ENCODE measurements around the gene BTBD9.

BTBD9 gene

GRCh38 chr6:38671885-38672467 lies 32.2 kb upstream of the BTBD9 start:
- no peak for TF ChIP-seq POLR2A (IDR thresholded peaks at IDR 0.05; ENCODE audit: low read length)
- no peak for TF ChIP-seq GATA1 (IDR thresholded peaks at IDR 0.05; ENCODE audit: low read depth, low read length)
- DNase-seq: peak; percentile 41 to 62

GRCh38 chr6:38658418-38659167 lies 18.9 kb upstream of the BTBD9 start:
- DNase-seq: no peak
- TF ChIP-seq GATA1 (IDR thresholded peaks at IDR 0.05; ENCODE audit: low read depth, low read length): no peak
- no peak for TF ChIP-seq POLR2A (IDR thresholded peaks at IDR 0.05; ENCODE audit: low read length)

- no peak for DNase-seq
- TF ChIP-seq POLR2A (IDR thresholded peaks at IDR 0.05; ENCODE audit: low read length) (no peak), GATA1 (IDR thresholded peaks at IDR 0.05; ENCODE audit: low read depth, low read length) (no peak)
These were observed 17.2 kb upstream of the BTBD9 start for GRCh38 chr6:38656896-38657295.

GRCh38 chr6:38654263-38654662 lies 14.5 kb upstream of the BTBD9 start:
- DNase-seq: no peak
- TF ChIP-seq POLR2A (IDR thresholded peaks at IDR 0.05; ENCODE audit: low read length) (no peak), GATA1 (IDR thresholded peaks at IDR 0.05; ENCODE audit: low read depth, low read length) (no peak)

GRCh38 chr6:38651121-38651784 lies 11.5 kb upstream of the BTBD9 start:
- TF ChIP-seq GATA1 (IDR thresholded peaks at IDR 0.05; ENCODE audit: low read depth, low read length) (no peak), POLR2A (IDR thresholded peaks at IDR 0.05; ENCODE audit: low read length) (no peak)
- DNase-seq: no peak

- DNase-seq: no peak
- TF ChIP-seq GATA1 (IDR thresholded peaks at IDR 0.05; ENCODE audit: low read depth, low read length) (no peak), POLR2A (IDR thresholded peaks at IDR 0.05; ENCODE audit: low read length) (no peak)
These were observed 10.6 kb upstream of the BTBD9 start for GRCh38 chr6:38650207-38650752.

- no peak for TF ChIP-seq GATA1 (IDR thresholded peaks at IDR 0.05; ENCODE audit: low read depth, low read length)
- TF ChIP-seq POLR2A (IDR thresholded peaks at IDR 0.05; ENCODE audit: low read length): no peak
- DNase-seq: no peak
These were observed 10.0 kb upstream of the BTBD9 start for GRCh38 chr6:38649744-38650143.

GRCh38 chr6:38648629-38649028 lies 8.9 kb upstream of the BTBD9 start:
- DNase-seq: no peak
- TF ChIP-seq GATA1 (IDR thresholded peaks at IDR 0.05; ENCODE audit: low read depth, low read length) (no peak), POLR2A (IDR thresholded peaks at IDR 0.05; ENCODE audit: low read length) (no peak)

GRCh38 chr6:38646166-38646878 lies 6.6 kb upstream of the BTBD9 start:
- TF ChIP-seq GATA1 (IDR thresholded peaks at IDR 0.05; ENCODE audit: low read depth, low read length) (no peak), POLR2A (IDR thresholded peaks at IDR 0.05; ENCODE audit: low read length) (no peak)

GRCh38 chr6:38644951-38645350 lies 5.2 kb upstream of the BTBD9 start:
- no peak for TF ChIP-seq GATA1 (IDR thresholded peaks at IDR 0.05; ENCODE audit: low read depth, low read length)
- no peak for TF ChIP-seq POLR2A (IDR thresholded peaks at IDR 0.05; ENCODE audit: low read length)

More at GRCh38 chr6:38646166-38646878, 6.6 kb upstream of the BTBD9 start:
- no peak for DNase-seq

GRCh38 chr6:38640216-38640909 lies 634 bp upstream of the BTBD9 start:
- no peak for DNase-seq
- TF ChIP-seq POLR2A (IDR thresholded peaks at IDR 0.05; ENCODE audit: low read length) (peak; percentile 5), GATA1 (IDR thresholded peaks at IDR 0.05; ENCODE audit: low read depth, low read length) (no peak)

More at GRCh38 chr6:38644951-38645350, 5.2 kb upstream of the BTBD9 start:
- no peak for DNase-seq

GRCh38 chr6:38638941-38639497 lies 710 bp downstream of the BTBD9 start:
- TF ChIP-seq GATA1 (IDR thresholded peaks at IDR 0.05; ENCODE audit: low read depth, low read length) (no peak), POLR2A (IDR thresholded peaks at IDR 0.05; ENCODE audit: low read length) (no peak)
- peak in 1 of 2 experiments; percentile 39 for DNase-seq

GRCh38 chr6:38637756-38638155 lies 2.0 kb downstream of the BTBD9 start:
- no peak for DNase-seq
- TF ChIP-seq GATA1 (IDR thresholded peaks at IDR 0.05; ENCODE audit: low read depth, low read length) (no peak), POLR2A (IDR thresholded peaks at IDR 0.05; ENCODE audit: low read length) (no peak)

All from erythroblast (primary cell).